MM.1S (cell line): ENCODE data around the gene THAP7.
"Not testable (repeated sequence)": the region's sequence is repeated elsewhere in the genome, so short reads cannot be mapped to it uniquely, and the experiment has no call there.

ENCODE experiments used
- DNase-seq: peaks from one replicate; pipeline ENCODE4 v3.0.0-alpha.2; 2015
- H2AFZ ChIP-seq: fragments of 300-600 bp; sonication (generic); 2 replicates; pipeline ENCODE4 v1.6.0; 2016; ENCODE audit warnings: antibody characterized with exemption, low read length
- H3F3A ChIP-seq: fragments of 300-600 bp; sonication (generic); 2 replicates; pipeline ENCODE4 v1.6.1; 2016; ENCODE audit warnings: mild to moderate bottlenecking, antibody characterized with exemption, low read length, moderate library complexity, mixed read lengths; ENCODE audit not compliant: insufficient read depth
- H3K27ac ChIP-seq: fragments of 300-600 bp; sonication (generic); 2 replicates; pipeline ENCODE4 v1.5.1; 2016; ENCODE audit warnings: mild to moderate bottlenecking, low read length
- H3K27me3 ChIP-seq: fragments of 300-600 bp; sonication (generic); replicated peaks from 2 replicates; pipeline ENCODE4 v1.6.0; 2016; ENCODE audit warnings: low read length; ENCODE audit not compliant: insufficient read depth
- H3K36me3 ChIP-seq: fragments of 300-600 bp; sonication (generic); replicated peaks from 2 replicates; pipeline ENCODE4 v1.6.1; 2016; ENCODE audit warnings: mild to moderate bottlenecking, low read length, mixed read lengths; ENCODE audit not compliant: insufficient read depth
- H3K4me1 ChIP-seq: fragments of 300-600 bp; sonication (generic); 2 replicates; pipeline ENCODE4 v1.6.1; 2016; ENCODE audit warnings: low read length, mixed read lengths
- H3K4me2 ChIP-seq: fragments of 300-600 bp; sonication (generic); 2 replicates; pipeline ENCODE4 v1.6.0; 2016; ENCODE audit warnings: low read depth, low read length
- H3K4me3 ChIP-seq: fragments of 300-600 bp; sonication (generic); 2 replicates; pipeline ENCODE4 v1.5.1; 2016; ENCODE audit warnings: low read length, mixed read lengths
- H3K79me2 ChIP-seq: fragments of 300-600 bp; sonication (generic); 2 replicates; pipeline ENCODE4 v1.6.1; 2016; ENCODE audit warnings: mixed run types, low read length, mixed read lengths
- H3K9ac ChIP-seq: fragments of 300-600 bp; sonication (generic); 2 replicates; pipeline ENCODE4 v1.6.1; 2016; ENCODE audit warnings: low read length, mixed read lengths
- H3K9me2 ChIP-seq: fragments of 300-600 bp; sonication (generic); replicated peaks from 2 replicates; pipeline ENCODE4 v1.6.1; 2016; ENCODE audit warnings: mild to moderate bottlenecking, low read length, mixed read lengths; ENCODE audit not compliant: insufficient read depth
- H3K9me3 ChIP-seq: fragments of 300-600 bp; sonication (generic); replicated peaks from 2 replicates; pipeline ENCODE4 v1.6.1; 2016; ENCODE audit warnings: mild to moderate bottlenecking, low read length, mixed read lengths; ENCODE audit not compliant: insufficient read depth
- H4K20me1 ChIP-seq: fragments of 300-600 bp; sonication (generic); 2 replicates; pipeline ENCODE4 v1.6.1; 2016; ENCODE audit warnings: mild to moderate bottlenecking, low read length, moderate library complexity, mixed read lengths; ENCODE audit not compliant: insufficient read depth
- EZH2 ChIP-seq: fragments of 300-600 bp; sonication (generic); optimal IDR thresholded peaks from 2 replicates; pipeline ENCODE3; 2017; ENCODE audit warnings: low read depth, mild to moderate bottlenecking, antibody characterized with exemption, low read length, mixed read lengths
- EZH2phosphoT487 ChIP-seq: fragments of 300-600 bp; sonication (generic); IDR thresholded peaks from 2 replicates; pipeline ENCODE4 v1.6.1; 2018; ENCODE audit warnings: antibody characterized with exemption, low read length
- TF ChIP-seq, protein P1 (sequence below): fragments of 300-600 bp; sonication (generic); IDR thresholded peaks from 2 replicates; pipeline ENCODE4 v1.5.1; 2016; ENCODE audit warnings: antibody characterized with exemption, low read length, mixed read lengths

The THAP7 gene

GRCh38 chr22:21001601-21002325 lies at the start of gene THAP7:
TSS of gene THAP7 (minus strand) at chr22:21002118. CDS start at chr22:21001911, 207 bp downstream.
- H3K4me2 ChIP-seq: peak within 1 kb of the TSS; percentile 100
- H3K36me3 ChIP-seq: no peaks in the 10 kb centered on the region
- H3K27me3 ChIP-seq: peaks cover 4% of the 10 kb centered on the region
- H2AFZ ChIP-seq: peak within 1 kb of the TSS; percentile 84
- no peaks in the 10 kb centered on the region for H4K20me1 ChIP-seq
- peaks cover 21% of the 10 kb centered on the region for H3K79me2 ChIP-seq
- peak within 1 kb of the TSS; percentile 91 for H3K4me3 ChIP-seq
- peaks cover 9% of the 10 kb centered on the region; the same call in 1 of the 2 replicates for H3K4me1 ChIP-seq
- H3K9me2 ChIP-seq: no peaks in the 10 kb centered on the region
- DNase-seq: peak; percentile 97
- peak within 1 kb of the TSS; percentile 97 for H3K27ac ChIP-seq
- peaks cover 16% of the 10 kb centered on the region for H3F3A ChIP-seq
- H3K9me3 ChIP-seq: no peaks in the 10 kb centered on the region
- H3K9ac ChIP-seq: peak within 1 kb of the TSS; percentile 95
- TF ChIP-seq, protein P1, sequence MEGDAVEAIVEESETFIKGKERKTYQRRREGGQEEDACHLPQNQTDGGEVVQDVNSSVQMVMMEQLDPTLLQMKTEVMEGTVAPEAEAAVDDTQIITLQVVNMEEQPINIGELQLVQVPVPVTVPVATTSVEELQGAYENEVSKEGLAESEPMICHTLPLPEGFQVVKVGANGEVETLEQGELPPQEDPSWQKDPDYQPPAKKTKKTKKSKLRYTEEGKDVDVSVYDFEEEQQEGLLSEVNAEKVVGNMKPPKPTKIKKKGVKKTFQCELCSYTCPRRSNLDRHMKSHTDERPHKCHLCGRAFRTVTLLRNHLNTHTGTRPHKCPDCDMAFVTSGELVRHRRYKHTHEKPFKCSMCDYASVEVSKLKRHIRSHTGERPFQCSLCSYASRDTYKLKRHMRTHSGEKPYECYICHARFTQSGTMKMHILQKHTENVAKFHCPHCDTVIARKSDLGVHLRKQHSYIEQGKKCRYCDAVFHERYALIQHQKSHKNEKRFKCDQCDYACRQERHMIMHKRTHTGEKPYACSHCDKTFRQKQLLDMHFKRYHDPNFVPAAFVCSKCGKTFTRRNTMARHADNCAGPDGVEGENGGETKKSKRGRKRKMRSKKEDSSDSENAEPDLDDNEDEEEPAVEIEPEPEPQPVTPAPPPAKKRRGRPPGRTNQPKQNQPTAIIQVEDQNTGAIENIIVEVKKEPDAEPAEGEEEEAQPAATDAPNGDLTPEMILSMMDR: no peak
- TF ChIP-seq EZH2 (no peak), EZH2phosphoT487 (no peak)

DNA sequence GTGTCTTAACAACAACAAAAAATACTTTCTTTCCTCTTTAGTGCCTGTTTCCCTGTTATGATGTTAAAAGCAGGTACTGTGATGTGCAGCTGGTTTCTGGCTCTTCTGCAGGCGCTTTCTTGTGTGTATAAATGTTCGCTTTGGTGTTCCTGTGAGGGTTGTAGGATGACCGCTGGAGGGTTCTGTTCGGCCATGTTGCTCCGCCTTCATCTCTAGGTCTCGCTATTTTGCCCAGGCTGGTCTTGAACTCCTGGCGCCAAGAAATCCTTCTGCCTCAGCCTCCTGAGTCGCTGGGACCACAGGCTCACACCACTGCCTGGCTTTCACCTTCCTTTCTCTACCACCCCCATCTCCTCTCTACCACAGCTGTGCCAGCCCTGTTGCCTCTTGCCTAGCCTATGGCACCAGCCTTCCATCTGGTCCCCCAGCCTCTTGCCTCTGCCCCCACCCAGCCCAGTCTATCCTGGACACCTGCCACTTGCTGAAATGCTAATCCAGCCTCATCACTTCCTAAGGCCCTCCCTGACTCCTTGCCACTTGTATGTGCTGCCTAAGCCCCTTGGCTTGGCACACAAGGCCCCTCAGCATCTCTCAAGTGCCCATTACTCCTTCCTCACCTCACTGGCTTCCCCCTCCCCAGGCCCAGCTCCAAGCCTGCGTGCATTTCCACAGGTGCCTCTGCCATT lies 49.4 kb upstream of the THAP7 start:
- no peak overlapping the region for H3K9ac ChIP-seq
- DNase-seq: no peak
- H2AFZ ChIP-seq: no peak overlapping the region
- H3K4me1 ChIP-seq: no peaks in the 10 kb centered on the region
- no peaks in the 10 kb centered on the region for H3K79me2 ChIP-seq
- no peak overlapping the region for H3K27ac ChIP-seq
- no peaks in the 10 kb centered on the region for H3F3A ChIP-seq
- H3K36me3 ChIP-seq: no peaks in the 10 kb centered on the region
- TF ChIP-seq, protein P1: no peak
- H4K20me1 ChIP-seq: no peaks in the 10 kb centered on the region
- no peaks in the 10 kb centered on the region for H3K9me2 ChIP-seq
- H3K4me3 ChIP-seq: no peak overlapping the region
- H3K9me3 ChIP-seq: no peaks in the 10 kb centered on the region
- H3K4me2 ChIP-seq: no peak overlapping the region
- no peaks in the 10 kb centered on the region; the same call in 1 of the 2 replicates for H3K27me3 ChIP-seq

- not testable (repeated sequence) for H3K9me3 ChIP-seq, H3K36me3 ChIP-seq, H3K4me1 ChIP-seq, H3K9ac ChIP-seq, H4K20me1 ChIP-seq, DNase-seq, H3K4me3 ChIP-seq, H3K4me2 ChIP-seq, H3F3A ChIP-seq, H3K27me3 ChIP-seq, H3K27ac ChIP-seq, H2AFZ ChIP-seq, H3K9me2 ChIP-seq, H3K79me2 ChIP-seq
These were observed 47.0 kb upstream of the THAP7 start for GRCh38 chr22:21048965-21049364.

DNA sequence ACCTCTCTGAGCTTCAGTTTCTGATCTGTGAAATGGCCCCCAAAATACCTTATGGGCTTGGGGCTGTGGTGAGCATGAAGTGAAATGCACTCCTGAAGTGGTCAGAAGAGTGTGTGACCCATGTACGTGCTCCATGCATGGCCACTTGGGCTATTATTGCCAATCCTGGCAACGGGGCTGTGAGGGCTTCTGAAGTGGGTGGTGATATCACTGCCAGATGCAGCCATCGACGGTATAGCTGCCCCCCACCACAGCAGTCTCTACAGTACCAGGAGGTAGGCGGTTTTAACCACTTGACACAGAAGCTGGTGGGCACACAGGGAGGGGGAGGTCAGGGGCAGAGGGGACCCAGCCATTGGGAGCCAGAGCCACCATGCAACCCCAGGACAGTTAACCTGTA lies 46.5 kb upstream of the THAP7 start:
- H3K9me3 ChIP-seq, H3K4me3 ChIP-seq, H3K9ac ChIP-seq, H3K4me2 ChIP-seq, H3K4me1 ChIP-seq, H3K27me3 ChIP-seq, H2AFZ ChIP-seq, DNase-seq, H3K27ac ChIP-seq, H3K9me2 ChIP-seq, H4K20me1 ChIP-seq, H3F3A ChIP-seq, H3K79me2 ChIP-seq, H3K36me3 ChIP-seq: not testable (repeated sequence)
